ENCODE results near the gene RAB44.

RAB44 gene

GRCh38 chr6:36760685-36761435 lies 63.2 kb downstream of the RAB44 start:
- DNase-seq (ENCODE audit: extremely low read depth, low read depth): no peak
- TF ChIP-seq, protein P1, sequence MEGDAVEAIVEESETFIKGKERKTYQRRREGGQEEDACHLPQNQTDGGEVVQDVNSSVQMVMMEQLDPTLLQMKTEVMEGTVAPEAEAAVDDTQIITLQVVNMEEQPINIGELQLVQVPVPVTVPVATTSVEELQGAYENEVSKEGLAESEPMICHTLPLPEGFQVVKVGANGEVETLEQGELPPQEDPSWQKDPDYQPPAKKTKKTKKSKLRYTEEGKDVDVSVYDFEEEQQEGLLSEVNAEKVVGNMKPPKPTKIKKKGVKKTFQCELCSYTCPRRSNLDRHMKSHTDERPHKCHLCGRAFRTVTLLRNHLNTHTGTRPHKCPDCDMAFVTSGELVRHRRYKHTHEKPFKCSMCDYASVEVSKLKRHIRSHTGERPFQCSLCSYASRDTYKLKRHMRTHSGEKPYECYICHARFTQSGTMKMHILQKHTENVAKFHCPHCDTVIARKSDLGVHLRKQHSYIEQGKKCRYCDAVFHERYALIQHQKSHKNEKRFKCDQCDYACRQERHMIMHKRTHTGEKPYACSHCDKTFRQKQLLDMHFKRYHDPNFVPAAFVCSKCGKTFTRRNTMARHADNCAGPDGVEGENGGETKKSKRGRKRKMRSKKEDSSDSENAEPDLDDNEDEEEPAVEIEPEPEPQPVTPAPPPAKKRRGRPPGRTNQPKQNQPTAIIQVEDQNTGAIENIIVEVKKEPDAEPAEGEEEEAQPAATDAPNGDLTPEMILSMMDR (IDR thresholded peaks at IDR 0.05; ENCODE audit: low read depth, low read length, missing control alignments): no peak
- no peak overlapping the region for H3K4me3 ChIP-seq (replicated peaks; ENCODE audit: low read depth, low read length)

GRCh38 chr6:36762123-36762522 lies 64.5 kb downstream of the RAB44 start:
- H3K4me3 ChIP-seq (replicated peaks; ENCODE audit: low read depth, low read length): no peak overlapping the region
- TF ChIP-seq, protein P1 (IDR thresholded peaks at IDR 0.05; ENCODE audit: low read depth, low read length, missing control alignments): no peak
- no peak for DNase-seq (ENCODE audit: extremely low read depth, low read depth)

- no peak overlapping the region for H3K4me3 ChIP-seq (replicated peaks; ENCODE audit: low read depth, low read length)
- DNase-seq (ENCODE audit: extremely low read depth, low read depth): no peak
These were observed 67.6 kb downstream of the RAB44 start for GRCh38 chr6:36765190-36765589.

GRCh38 chr6:36765594-36766398 lies 68.2 kb downstream of the RAB44 start:
- TF ChIP-seq, protein P1 (IDR thresholded peaks at IDR 0.05; ENCODE audit: low read depth, low read length, missing control alignments): peak; percentile 96
- H3K4me3 ChIP-seq (replicated peaks; ENCODE audit: low read depth, low read length): no peak overlapping the region
- DNase-seq (ENCODE audit: extremely low read depth, low read depth): peak; percentile 63

More at GRCh38 chr6:36765190-36765589, 67.6 kb downstream of the RAB44 start:
- TF ChIP-seq, protein P1 (IDR thresholded peaks at IDR 0.05; ENCODE audit: low read depth, low read length, missing control alignments): no peak

GRCh38 chr6:36766399-36766945 lies 68.8 kb downstream of the RAB44 start:
- no peak for DNase-seq (ENCODE audit: extremely low read depth, low read depth)
- H3K4me3 ChIP-seq (replicated peaks; ENCODE audit: low read depth, low read length): no peak overlapping the region
- TF ChIP-seq, protein P1 (IDR thresholded peaks at IDR 0.05; ENCODE audit: low read depth, low read length, missing control alignments): no peak

DNA sequence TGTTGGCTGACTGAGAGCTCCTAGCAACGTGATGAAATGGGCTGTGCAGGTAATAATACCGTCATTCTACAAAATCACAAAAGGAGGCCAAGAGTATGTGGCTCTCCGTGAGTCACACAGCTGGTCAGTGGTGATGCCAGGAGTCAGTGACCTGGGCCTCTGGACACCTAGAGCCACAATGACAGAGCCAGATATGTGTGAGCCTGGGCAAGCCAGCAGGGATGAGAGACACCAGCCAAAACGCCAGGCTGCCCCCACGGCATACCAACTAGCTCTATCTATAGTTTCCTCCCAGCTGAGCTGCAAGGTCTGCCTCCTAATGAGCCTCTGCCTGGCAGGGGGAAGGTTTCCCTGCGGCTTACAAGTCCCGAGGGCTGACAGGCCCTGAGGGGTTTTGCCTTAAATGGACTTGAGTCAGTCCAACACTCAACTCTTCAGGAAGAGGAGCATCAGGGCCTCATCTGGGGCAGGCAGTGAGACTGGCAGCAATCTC lies 71.6 kb downstream of the RAB44 start:
- TF ChIP-seq, protein P1 (IDR thresholded peaks at IDR 0.05; ENCODE audit: low read depth, low read length, missing control alignments): no peak
- DNase-seq (ENCODE audit: extremely low read depth, low read depth): no peak
- H3K4me3 ChIP-seq (replicated peaks; ENCODE audit: low read depth, low read length): no peak overlapping the region

Measured in HFF-Myc (cell line).